SK-N-SH treated with all-trans-retinoic acid at 6 μM for 48 hours (cell line): ENCODE measurements around the gene YAF2.

Experiments used
- GLIS3 ChIP-seq: fragments of 250-450 bp; sonication (Bioruptor Pico); IDR thresholded peaks from 2 replicates; pipeline ENCODE4 v1.5.0; 2020; ENCODE audit warnings: mild to moderate bottlenecking, moderate library complexity
- SNAI2 ChIP-seq: fragments of 250-450 bp; sonication (Bioruptor Pico); IDR thresholded peaks from 2 replicates; pipeline ENCODE4 v1.5.0; 2020; ENCODE audit warnings: mild to moderate bottlenecking, moderate library complexity
- ZFP3 ChIP-seq: fragments of 250-450 bp; sonication (Bioruptor Pico); IDR thresholded peaks from 2 replicates; pipeline ENCODE4 v1.5.0; 2020; ENCODE audit warnings: mild to moderate bottlenecking, moderate library complexity
- ZFP30 ChIP-seq: fragments of 450-650 bp; formaldehyde crosslinking; IDR thresholded peaks from 2 replicates; pipeline ENCODE4 v1.5.0; 2022; ENCODE audit warnings: mild to moderate bottlenecking, moderate library complexity
- ZNF8 ChIP-seq: fragments of 450-650 bp; formaldehyde crosslinking; IDR thresholded peaks from 2 replicates; pipeline ENCODE4 v1.5.0; 2020; ENCODE audit warnings: mild to moderate bottlenecking, moderate library complexity
- TF ChIP-seq, protein P1 (sequence below): fragments of 250-450 bp; sonication (Bioruptor Pico); IDR thresholded peaks from 2 replicates; pipeline ENCODE4 v1.5.1; 2020; ENCODE audit warnings: low read depth, mild to moderate bottlenecking, moderate library complexity
- TF ChIP-seq, protein P2 (sequence below): fragments of 250-450 bp; sonication (Bioruptor Pico); IDR thresholded peaks from 2 replicates; pipeline ENCODE4 v1.5.1; 2021; ENCODE audit warnings: mild to moderate bottlenecking, moderate library complexity

DNA sequence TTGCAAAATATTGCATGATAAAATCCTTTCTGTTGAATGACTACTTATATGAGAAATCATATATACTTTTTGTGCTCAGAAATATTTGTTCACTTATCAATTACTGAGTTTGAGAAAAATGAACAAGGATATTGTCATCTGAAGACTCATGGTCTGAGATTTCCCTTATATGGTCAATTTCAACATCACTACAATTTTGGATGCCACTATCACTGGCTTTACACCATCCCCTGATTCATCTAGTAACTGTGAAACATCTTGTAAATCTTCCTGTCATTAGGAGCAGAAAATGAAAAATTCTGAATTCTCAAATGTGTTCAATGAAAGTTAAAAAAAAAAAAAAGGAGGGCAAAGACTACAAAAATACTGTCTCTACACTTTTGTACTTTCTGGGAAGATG is 71.5 kb downstream of the YAF2 start:
- no peak for TF ChIP-seq ZFP30 (CRISPR knock-in tag)
- no peak for TF ChIP-seq ZNF8 (CRISPR knock-in tag)
- TF ChIP-seq SNAI2 (CRISPR knock-in tag): no peak
- TF ChIP-seq GLIS3: no peak
- TF ChIP-seq, protein P1, sequence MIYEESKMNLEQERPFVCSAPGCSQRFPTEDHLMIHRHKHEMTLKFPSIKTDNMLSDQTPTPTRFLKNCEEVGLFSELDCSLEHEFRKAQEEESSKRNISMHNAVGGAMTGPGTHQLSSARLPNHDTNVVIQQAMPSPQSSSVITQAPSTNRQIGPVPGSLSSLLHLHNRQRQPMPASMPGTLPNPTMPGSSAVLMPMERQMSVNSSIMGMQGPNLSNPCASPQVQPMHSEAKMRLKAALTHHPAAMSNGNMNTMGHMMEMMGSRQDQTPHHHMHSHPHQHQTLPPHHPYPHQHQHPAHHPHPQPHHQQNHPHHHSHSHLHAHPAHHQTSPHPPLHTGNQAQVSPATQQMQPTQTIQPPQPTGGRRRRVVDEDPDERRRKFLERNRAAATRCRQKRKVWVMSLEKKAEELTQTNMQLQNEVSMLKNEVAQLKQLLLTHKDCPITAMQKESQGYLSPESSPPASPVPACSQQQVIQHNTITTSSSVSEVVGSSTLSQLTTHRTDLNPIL (CRISPR knock-in tag): no peak
- TF ChIP-seq, protein P2, sequence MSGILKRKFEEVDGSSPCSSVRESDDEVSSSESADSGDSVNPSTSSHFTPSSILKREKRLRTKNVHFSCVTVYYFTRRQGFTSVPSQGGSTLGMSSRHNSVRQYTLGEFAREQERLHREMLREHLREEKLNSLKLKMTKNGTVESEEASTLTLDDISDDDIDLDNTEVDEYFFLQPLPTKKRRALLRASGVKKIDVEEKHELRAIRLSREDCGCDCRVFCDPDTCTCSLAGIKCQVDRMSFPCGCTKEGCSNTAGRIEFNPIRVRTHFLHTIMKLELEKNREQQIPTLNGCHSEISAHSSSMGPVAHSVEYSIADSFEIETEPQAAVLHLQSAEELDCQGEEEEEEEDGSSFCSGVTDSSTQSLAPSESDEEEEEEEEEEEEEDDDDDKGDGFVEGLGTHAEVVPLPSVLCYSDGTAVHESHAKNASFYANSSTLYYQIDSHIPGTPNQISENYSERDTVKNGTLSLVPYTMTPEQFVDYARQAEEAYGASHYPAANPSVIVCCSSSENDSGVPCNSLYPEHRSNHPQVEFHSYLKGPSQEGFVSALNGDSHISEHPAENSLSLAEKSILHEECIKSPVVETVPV (CRISPR knock-in tag): no peak
- TF ChIP-seq ZFP3: no peak
